ENCODE results near the gene UBAC1.

- TF ChIP-seq CTCF (IDR thresholded peaks at IDR 0.05) (no peak), POLR2A (IDR thresholded peaks at IDR 0.05) (no peak)
These were observed 1.6 kb upstream of the UBAC1 start for GRCh38 chr9:135962696-135963307.
